Amniotic epithelial cell (primary cell): ENCODE measurements around the gene PARD3B.

Experiments
- DNase-seq: peaks from one replicate; pipeline ENCODE4 v3.0.0-alpha.2; 2010; ENCODE audit warnings: low read depth

PARD3B gene

DNA sequence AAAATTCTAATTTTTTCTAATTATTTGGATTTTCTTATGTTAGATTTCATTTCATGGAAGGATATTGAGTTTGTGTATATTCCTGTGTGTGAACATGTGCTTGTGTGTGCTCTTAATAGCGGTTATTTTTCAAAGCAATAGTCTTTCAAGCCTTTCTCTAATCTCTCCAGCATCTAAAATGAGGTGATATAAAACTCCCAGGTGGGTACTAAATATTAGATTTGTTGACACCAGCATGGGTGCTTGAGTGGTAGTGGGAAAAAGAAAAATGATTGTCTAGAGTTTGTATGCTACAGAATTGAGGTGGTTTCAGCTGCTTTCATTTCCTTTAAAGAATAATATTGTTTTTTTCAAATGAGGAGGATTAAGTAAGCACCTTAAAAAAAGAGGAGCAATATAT is 296.8 kb downstream of the PARD3B start:
- no peak for DNase-seq

DNA sequence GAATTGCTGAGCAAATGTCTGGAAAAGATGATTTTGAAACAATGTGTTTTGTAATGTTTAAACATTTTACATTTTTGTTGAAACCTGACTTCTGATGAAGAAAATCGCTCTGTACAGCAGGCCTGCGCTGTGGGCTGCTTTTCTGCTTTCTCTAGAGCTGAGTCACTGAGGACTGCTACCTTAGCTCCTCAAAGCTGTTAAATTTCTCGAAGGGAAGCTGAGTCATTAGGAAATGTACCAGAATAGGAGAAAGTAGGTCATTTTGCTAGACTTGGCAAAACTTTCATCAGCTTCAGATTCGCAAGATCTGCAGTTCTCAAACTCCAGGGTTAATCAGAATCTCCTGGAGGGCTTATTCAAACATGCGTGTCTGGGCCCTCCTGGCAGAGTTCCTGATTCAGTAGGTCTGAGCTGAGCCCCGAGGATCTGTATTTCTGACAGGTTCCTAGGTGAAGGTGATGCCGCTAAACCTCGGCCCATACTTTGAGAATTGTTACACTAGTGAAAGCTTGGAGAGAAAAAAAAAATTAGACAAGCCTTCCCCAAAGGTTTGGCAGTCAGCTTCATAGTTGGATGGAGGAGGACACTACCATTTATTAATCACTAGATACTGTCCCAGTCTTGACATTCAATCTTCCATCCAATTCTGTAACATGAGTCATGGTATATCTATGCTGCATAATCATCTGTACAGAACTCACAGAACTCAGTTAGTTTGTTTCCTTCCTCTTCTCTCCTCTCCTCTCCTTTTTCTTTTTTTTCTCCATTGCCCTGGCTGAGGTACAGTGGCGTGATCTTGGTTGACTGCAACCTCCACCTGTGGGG is 297.6 kb downstream of the PARD3B start:
- peak; percentile 96 for DNase-seq

DNA sequence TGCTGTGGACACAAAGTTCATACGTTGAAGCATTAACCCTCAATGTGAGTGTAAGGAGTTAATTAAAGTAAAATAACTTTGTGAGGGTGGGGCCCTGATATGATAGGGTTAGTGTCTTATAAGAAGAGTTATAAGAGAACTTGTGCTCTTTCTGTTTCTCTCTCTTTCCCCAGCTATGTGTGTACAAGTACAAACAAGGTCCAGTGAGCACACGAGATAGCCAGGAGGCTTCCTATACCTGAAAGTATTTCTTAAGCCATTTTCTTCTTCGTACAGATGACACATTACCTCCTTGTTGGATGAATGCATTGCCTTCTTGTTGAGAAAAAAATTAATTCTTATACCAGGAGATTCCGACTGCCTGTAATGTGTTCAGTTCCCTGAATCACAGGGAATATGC is 301.2 kb downstream of the PARD3B start:
- DNase-seq = no peak

DNA sequence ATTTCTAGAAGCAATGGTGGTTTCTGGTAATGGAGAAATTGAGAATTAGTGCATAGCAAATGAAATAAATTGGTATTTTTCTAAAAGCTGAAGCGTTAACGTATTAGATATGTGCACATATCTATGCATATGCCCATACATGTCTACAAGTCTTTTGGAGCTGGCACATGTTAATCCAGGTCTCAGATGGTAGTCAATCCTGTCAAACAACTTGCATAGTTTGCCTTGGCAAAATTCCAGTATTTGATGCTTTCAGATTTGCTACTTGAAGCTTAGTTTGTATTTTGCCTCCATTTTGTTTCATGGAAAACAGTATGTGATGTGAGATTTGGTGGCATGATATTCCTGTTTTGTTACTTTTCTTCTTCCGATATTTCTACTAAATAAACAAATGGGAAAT is 304.6 kb downstream of the PARD3B start:
- DNase-seq = no peak

DNA sequence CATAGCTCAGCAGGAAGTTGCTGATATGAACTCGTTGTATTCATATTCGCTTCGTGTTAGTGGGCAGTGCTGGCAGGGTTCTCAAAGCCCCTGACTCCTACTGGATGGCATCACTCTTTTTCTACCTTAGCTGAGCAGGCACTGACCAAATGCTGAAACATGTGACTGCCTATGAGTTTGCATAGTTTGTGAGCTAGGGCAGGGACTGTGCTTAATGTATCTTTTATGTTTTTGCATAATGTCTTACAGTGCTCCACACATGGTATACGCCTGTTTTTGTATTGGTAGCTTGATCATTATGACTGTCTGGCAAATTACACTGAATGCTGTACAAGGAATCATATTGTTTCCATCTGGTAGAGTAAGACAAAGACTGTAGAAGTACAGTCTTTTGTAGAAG is 305.3 kb downstream of the PARD3B start:
- peak; percentile 4 for DNase-seq

DNA sequence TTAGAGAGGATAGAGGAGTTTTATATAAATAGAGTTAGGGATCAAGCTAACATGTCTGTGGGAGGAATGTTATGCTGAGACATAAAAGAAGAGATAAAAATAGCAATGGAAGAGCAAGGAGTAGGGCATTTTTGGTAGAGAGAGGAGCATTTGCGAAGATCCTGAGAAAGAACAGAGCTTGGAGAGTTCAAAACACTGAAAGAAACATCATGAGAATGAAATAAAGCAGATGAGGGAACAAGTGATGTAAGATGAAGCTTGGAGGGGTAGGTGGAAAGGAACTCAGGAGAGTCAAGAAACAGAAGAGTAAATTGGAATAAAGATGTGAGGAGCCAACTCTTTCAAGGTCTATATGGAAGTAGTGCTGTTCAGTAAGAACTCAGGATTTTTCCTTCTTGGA is 308.6 kb downstream of the PARD3B start:
- DNase-seq = no peak

DNA sequence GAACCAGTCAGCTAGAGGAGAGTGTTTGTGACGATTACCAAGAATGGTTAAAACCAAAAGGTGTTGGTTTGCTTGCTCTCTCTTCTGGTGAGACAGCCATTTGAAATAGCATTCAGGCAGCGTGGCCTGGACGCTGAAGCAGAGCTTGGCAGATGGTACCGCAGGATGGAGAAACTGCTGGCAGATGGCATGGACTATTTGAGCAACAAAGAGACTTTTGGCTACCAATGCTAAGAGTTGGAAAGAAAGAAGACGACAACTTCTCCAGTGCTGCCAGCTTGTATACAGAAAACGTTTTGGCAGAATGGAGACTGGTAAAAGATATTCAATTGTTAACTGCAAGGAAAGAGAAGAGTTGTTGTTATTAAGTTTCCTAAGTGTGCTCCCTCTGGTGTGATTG is 315.0 kb downstream of the PARD3B start:
- no peak for DNase-seq

DNA sequence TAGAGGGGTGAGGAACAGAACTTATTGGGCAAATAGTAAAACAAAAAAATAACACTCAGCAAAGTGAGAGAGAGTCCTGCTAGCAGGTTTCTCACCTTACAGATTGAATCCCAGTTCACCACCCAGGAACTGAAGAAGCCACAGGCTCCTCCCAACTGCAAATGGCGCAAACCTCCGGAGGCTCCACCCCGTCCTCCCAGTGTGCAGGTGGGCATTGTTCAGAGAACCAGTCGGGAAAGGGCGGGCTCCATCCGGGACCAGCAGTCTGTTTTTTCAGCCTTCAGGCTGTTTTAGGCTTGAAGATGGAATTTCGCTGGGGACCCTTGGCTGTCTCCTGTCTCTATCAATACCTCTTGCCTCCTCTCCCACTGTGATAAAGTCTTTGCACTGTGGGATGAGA is 317.5 kb downstream of the PARD3B start:
- DNase-seq = no peak

DNA sequence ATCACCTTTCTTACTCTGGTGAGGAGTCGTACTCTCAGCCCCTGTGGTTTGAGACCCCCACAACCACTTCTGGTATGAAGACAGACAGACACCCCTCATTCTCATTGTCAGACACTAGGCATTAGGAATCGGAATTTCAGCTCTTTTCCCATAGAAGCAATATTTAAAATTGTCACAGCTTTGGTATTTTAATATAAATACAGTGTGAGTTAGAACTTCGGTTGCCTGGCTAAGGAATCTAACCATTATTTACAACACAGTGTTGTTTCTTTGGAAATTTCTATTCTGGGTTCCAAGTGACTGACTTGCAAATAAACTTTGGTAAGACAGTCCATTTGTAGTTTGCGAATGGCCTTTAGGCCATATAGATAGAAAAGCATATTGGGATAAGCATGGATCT is 318.1 kb downstream of the PARD3B start:
- DNase-seq = no peak

DNA sequence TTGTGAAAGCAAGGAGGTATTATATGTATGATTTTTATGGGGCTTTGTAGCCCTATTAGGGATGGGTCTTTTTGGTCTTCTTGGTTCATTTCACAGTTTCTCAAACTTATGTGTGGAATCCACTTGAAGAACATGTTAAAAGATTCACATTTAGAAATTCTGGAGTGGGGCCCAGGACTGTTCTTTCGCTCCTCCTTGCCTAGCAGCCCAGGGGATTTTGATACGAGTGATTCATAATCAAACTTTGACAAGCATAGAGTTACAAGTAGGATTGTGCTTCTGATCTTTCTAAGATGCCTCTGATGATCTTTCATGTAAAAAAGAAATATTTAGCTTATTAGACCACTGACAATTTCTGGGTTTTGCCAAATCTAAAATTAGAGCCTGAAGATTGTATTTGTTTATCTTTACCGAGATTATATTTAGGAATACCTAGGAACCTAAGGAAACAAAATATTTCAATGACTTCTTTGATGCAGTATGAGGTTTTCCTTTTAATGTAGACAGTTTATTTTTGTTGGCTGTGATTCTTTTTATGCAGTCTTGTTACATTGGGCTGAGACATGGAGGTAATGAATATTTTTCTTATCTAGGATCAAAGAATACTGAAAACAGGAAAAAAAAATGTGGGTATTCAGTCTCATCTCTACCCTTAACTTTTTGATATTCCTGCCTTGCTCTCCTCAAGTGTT is 324.0 kb downstream of the PARD3B start:
- no peak for DNase-seq

DNA sequence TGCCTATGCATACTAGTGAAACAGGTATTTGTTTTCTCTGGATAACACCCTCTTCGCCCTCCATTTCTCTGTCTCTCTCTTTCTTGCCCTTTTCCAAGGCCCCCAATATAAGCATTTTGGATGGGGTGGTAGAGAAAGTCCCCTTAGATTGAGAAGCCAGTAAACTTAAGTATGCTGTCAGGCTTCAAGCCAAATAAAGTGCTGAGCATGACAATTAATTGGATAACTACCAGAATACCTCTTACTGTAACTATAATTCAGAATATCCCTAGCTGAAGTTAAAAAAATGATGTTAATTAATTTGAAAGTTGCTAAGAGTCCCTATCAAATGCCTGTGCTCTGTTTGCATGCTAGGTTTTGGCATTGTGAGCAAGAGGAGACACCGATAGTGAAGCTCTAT is 324.8 kb downstream of the PARD3B start:
- DNase-seq = no peak

DNA sequence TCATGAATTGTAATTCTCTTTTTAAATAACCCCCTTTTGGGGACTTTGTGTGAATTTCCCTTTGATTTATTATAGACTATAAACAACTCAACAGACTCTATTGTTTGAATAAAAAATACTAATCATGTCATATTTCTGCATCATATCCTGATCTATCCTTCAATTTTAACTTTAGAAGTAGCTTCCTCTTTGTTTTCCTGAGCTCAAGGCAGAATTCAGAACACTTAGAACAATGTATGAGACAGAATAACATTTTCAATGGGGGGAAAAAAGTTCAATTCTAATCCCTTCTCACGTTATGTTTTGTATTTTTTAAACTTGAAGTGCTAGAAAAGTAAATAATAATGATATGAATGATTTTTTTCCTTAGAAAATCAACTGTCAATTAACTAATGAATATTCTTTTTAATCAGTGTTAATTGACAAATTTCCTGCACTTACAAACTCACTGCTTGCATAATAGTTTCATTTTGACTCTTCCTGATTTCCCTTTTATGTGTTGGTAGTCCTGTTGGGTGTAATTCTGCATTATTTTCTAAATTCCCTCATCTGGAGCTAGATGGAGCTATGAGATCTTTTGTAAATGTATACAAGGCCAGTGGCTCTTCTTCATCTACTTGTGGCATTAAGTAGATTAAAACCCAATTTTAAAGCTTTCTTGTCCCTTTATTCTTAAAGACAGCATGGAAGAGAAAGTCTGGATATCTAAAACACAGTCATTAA is 326.1 kb downstream of the PARD3B start:
- DNase-seq = peak; percentile 62

DNA sequence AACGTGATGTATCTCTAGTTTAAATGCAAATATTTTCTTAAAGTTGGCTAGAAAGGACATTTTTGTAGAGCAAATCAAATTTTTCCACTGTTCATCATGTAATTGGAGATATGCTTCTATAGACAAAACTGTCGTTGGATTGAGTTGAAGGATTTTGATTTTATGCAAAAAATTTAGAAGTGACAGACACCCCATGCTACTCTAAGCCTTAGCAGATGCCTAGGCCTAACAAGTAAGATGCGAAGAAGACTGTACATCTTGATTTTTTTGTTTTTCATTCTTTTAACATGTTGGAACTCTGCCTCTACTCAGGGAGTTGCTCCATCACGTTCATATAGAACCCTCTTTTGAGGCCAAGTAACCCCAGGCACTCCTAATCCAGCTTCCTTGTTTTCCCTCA is 331.0 kb downstream of the PARD3B start:
- no peak for DNase-seq

DNA sequence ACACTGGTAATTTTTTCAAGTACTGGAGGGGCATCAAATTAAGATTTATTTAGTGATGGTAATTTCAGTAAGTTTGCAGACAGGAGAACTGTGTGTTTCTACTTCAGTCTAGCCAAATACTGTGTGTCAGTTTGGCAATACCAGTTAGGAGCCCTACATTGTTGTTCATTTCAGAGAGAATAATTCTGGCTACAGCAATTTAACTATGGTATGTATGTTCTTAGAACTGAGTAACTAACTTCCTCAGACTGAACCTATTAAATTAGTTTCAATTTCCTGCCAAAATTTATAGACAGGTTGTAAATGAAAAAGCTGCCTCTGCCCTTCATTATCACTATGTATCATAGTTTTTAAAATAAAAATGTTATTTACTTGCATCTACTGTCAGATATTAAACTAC is 332.4 kb downstream of the PARD3B start:
- no peak for DNase-seq

DNA sequence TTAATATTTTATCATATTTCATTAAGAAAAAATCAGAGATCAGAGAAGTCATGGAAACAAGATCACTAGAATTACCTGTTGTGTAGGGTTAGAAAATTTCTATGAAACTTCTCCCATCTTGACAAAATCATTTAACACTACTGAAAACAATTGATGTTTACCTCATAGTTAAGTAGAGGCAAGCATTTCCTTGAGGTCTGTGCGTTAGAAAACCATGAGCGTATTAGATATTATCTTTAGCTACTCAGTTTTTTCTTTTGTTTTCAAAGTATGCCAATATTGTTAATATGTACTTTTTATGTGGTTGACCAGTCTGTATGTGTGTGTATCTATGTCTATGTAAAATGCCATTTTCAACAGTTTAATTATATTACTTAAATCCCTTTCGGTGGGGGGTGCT is 335.7 kb downstream of the PARD3B start:
- DNase-seq = no peak

DNA sequence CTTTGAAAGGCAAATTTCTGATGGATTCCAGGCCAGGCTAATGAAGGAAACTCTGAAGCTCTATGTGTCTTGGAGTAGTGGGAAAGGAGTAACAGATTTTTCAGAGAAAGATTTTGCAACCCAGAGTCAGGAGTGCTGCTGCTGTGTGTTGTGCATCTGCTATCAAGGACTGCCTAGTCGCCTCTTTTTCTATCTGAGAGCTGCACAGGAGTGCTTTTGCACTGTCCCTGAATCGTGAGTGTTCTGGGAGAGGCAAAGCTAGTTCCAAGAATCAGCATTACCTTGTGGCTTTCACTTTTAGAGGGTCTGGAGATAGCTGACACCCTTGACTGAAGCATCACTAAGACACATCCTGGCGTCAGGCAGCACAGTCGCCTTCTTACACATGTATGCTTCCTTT is 336.4 kb downstream of the PARD3B start:
- DNase-seq = no peak

DNA sequence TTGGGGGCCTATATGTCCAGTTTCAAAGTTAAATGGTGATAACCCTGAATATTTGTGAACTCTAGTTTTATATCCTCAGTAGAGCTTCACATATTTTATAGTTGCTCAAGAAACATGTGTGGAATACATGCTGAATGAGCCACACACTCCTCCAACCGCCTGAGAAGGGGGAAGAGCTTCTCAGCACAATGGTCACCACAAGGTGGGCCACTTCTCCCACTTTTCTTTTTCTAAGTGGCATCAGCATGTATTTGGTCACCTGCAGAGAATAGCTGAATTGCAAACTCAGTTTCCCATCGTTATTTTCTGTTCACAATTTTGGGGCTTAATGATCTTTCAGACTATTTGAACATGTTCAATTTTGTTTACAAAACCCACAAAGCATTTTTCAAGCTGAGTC is 340.5 kb downstream of the PARD3B start:
- peak; percentile 5 for DNase-seq

DNA sequence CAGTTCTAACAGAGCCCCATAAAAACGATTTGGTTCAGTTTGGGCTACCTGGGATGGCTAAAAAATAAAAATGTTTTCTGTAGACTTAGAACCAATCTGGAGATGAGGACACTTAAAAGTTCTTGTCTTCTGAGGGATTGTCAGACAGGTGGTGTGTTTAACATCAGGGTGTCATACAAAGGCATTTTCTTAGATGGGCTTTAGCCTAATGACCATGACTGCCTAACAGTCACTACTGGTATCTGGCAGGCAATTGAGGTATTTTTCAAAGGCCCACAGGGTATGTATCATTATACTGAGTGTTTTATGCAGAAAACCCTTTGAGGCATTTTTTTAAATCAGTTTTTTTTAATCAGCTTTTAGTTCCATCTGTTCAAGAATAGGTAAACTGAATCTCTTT is 341.4 kb downstream of the PARD3B start:
- no peak for DNase-seq

DNA sequence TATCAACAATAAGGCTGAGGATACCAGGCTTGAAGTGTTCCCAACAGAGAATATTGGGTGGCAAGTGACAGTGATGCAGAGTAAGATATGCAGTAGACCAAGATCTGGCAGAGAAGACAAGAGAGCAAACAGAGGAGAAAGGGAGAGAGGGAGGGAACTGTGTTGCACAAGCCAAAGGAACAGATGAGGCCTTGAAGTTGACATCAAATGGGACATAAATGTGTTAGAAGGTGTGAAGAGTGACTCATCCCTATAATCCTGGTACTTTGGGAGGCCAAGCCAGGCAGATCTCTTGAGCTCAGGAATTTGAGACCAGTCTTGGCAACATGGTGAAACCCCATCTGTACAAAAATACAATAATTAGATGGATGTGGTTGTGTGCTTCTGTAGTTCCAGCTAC is 342.9 kb downstream of the PARD3B start:
- DNase-seq = peak; percentile 10

DNA sequence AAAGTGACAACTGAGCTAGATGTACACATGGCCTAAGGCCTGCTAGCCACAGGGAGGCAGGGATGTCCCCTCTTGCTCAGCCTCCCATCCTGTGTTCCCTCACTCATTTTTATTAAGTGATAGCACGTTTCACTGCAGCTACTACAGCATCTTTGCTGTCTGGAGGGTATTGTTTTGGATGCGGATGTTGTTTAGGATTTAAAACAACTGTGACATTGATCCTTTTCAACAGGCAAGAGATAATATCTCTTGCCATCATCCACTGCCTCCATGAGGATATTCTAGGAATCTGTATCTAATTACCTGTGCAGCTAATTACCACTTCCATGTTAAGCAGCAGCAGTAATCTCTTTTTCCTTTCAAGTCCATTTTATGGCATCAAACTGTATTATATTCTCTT is 345.4 kb downstream of the PARD3B start:
- DNase-seq = no peak

DNA sequence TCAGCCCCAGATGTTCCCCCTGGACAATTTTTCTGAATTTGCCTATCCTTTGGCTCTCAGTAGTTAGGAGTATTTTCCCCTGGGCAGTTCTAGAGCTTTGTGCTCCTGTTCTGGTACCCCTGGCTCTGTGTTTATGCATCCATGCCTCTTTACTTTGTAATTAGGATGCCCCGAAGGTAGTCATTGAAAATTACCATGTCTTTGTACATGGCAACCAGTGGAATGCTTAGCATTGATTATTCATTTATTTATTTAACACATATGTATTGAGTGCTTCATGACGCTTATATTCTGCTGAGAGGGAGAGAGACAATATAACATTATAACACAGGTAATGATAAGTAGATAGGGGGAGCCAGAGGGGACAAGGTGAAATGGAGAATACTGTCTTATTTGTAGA is 346.5 kb downstream of the PARD3B start:
- no peak for DNase-seq

DNA sequence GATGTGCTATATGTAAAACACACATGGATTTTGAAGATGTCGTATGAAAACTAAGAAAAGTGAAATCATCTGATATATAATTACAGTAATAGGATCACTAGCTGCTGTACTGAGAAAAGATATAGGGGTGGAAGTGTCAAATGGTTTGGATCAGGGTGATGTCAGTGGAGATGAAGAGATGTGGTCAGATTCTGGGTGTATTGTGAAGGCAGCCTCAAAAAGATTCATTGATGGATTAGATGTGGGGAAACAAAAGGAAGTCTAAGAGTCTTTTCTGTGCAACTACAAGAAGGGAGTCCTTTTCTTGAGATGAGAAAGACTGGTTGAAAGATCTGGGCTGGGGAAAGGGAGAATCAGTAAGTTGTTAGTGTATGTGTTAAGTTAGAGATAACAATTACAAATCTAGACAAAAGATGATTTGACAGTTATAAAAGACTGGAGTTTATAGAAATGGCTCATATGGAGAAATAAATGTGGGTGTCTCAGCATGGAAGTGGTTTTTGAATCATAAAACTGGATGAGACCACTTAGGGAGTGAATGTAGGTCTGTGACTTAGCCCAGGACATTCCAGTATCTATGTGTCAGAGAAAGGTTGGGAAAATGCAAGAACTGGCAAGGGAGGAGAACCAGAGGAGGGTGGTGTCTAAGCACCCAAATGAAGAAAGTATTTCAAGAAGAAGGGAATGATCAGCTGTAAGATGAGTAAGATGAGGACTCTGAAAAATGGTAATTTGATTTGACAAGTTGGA is 347.4 kb downstream of the PARD3B start:
- peak; percentile 74 for DNase-seq
